K562 (cell line): ENCODE measurements around the gene TIMM50. TPM values are rescaled to one million over a fixed set of nuclear protein-coding genes. Genes with fewer than 3 reads are reported as not detected.

Experiments used
- CHD2 ChIP-seq: IDR thresholded peaks from 2 replicates; pipeline ENCODE4 v1.6.1; 2011; ENCODE audit warnings: low read depth, low read length
- DDX20 ChIP-seq: fragments of 450-650 bp; IDR thresholded peaks from 2 replicates; pipeline ENCODE4 v1.6.1; 2016; ENCODE audit warnings: missing genetic modification characterization, low read depth, mild to moderate bottlenecking, missing compliant biosample characterization, moderate library complexity
- DEAF1 ChIP-seq: fragments of 450-650 bp; formaldehyde crosslinking; IDR thresholded peaks from 2 replicates; pipeline ENCODE4 v1.4.0; 2020; ENCODE audit warnings: mild to moderate bottlenecking, moderate library complexity
- FOXK1 ChIP-seq: sonication (generic); formaldehyde crosslinking; IDR thresholded peaks from 2 replicates; pipeline ENCODE4 v1.8.0; 2022; ENCODE audit warnings: missing genetic modification reagents, mild to moderate bottlenecking, borderline replicate concordance
- IRF9 ChIP-seq: fragments of 450-650 bp; IDR thresholded peaks from 2 replicates; pipeline ENCODE4 v1.6.1; 2016; ENCODE audit warnings: missing biosample characterization, missing genetic modification characterization
- TCF7L2 ChIP-seq: fragments of 150-350 bp; IDR thresholded peaks from 2 replicates; pipeline ENCODE4 v1.6.1; 2016; ENCODE audit warnings: low read depth, mild to moderate bottlenecking, low read length, moderate library complexity
- WHSC1 ChIP-seq: IDR thresholded peaks from one replicate; pipeline ENCODE4 v1.6.1; 2012; ENCODE audit warnings: low read length, control low read depth, inconsistent platforms
- ZBTB17 ChIP-seq: fragments of 450-650 bp; formaldehyde crosslinking; IDR thresholded peaks from 2 replicates; pipeline ENCODE4 v1.4.0; 2020; ENCODE audit warnings: mild to moderate bottlenecking
- polyA plus RNA-seq, 8 experiments: library from polyadenylated mRNA; depleted of rRNA in 4 of 8; stranded (reverse) in 5 of 8; unstranded in 3 of 8; fragments of >200 nt; fragmentation: Nextera tagmentation in 2 of 8; fragmentation: Illumina TruSeq in 1 of 8; extraction: Ambion mirVana in 2 of 8; extraction: Trizol in 1 of 8; gene quantifications; 2 replicates each; pipeline versions ENCODE4 v1.2.1 to v1.2.3, GENCODE V29; 2011 to 2014; ENCODE audit warnings: inconsistent platforms in 1 of 8, missing spikeins in 1 of 8
- total RNA-seq, 7 experiments: library from RNA; depleted of rRNA in 6 of 7; stranded (reverse); fragments of >200 nt in 6 of 7; fragmentation: Illumina TruSeq in 2 of 7; extraction: Trizol in 2 of 7; gene quantifications; 2 replicates each; pipeline versions ENCODE4 v1.2.1 to v1.2.3, GENCODE V29; 2011 to 2021; ENCODE audit warnings: low replicate concordance in 1 of 7
- TF ChIP-seq, protein P1 (sequence below): fragments of 250-450 bp; sonication (Bioruptor Pico); IDR thresholded peaks from 2 replicates; pipeline ENCODE4 v1.8.0; 2021; ENCODE audit warnings: borderline replicate concordance, mild to moderate bottlenecking, moderate library complexity; ENCODE audit not compliant: poor library complexity, severe bottlenecking
- TF ChIP-seq, protein P2 (sequence below): fragments of 450-650 bp; IDR thresholded peaks from 2 replicates; pipeline ENCODE4 v1.6.1; 2016; ENCODE audit warnings: mild to moderate bottlenecking, moderate library complexity
- TF ChIP-seq, protein P3 (sequence below): sonication (generic); formaldehyde crosslinking; IDR thresholded peaks from 2 replicates; pipeline ENCODE4 v1.8.0; 2022; ENCODE audit warnings: mild to moderate bottlenecking, missing genetic modification reagents

TIMM50 gene
- total and polyA plus RNA-seq, 9 of the 15 experiments (the other 6 are each of a cell fraction or from before 2014, with no cell fraction given) = 28.3 to 221 (median 170) TPM

DNA sequence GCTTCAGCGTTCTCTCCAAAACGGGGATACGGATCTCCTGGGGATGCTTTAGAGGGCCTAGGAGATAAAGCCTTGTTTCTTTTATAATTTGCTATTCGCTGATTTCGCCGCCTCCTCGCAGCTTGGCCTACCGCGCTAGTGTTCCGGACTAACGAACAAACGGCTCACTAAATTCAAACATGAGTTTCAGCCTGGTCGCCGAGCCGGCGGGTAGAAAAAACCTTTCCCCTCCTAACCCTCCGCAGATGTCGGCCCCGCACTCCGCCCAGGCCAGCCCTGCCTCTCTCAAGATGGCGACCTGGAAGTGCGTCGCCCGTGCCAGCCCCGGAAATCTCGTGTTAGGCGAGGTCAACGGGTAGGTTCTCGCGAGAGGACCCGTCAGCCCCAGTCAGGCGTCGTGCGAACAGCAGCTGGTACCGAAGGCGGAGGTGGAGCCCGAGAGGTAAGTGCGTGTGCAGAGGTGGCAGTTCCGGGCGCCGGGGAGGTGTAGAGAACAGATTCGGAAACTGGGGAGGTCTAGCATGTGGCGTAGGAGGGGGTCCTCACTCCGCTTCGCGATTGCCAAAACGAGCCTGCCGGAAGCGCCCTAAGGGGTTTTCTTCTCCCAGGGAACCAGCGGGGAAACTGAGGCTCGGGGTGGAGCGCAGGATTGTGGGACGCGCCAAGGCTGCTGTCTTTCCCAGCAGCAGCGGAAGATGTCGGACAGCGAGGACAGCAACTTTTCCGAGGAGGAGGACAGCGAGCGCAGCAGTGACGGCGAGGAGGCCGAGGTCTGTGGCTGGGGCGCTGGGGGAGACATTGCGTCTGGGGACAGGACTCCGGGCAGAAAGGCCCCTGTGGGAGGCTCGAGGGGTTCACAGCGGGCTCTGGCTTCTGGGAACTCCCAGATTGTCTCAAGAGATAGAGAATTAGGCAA is 35.2 kb upstream of the TIMM50 start, which contains the start of gene SUPT5H (continued):
- TF ChIP-seq ZBTB17 (CRISPR knock-in tag) (no peak), DEAF1 (CRISPR knock-in tag) (no peak), IRF9 (no peak), WHSC1 (no peak), FOXK1 (CRISPR knock-in tag) (no peak), TCF7L2 (no peak), CHD2 (peak; percentile 100), DDX20 (tag) (no peak)
- TF ChIP-seq, protein P1, sequence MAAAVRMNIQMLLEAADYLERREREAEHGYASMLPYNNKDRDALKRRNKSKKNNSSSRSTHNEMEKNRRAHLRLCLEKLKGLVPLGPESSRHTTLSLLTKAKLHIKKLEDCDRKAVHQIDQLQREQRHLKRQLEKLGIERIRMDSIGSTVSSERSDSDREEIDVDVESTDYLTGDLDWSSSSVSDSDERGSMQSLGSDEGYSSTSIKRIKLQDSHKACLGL (CRISPR knock-in tag) = no peak
- TF ChIP-seq, protein P2, sequence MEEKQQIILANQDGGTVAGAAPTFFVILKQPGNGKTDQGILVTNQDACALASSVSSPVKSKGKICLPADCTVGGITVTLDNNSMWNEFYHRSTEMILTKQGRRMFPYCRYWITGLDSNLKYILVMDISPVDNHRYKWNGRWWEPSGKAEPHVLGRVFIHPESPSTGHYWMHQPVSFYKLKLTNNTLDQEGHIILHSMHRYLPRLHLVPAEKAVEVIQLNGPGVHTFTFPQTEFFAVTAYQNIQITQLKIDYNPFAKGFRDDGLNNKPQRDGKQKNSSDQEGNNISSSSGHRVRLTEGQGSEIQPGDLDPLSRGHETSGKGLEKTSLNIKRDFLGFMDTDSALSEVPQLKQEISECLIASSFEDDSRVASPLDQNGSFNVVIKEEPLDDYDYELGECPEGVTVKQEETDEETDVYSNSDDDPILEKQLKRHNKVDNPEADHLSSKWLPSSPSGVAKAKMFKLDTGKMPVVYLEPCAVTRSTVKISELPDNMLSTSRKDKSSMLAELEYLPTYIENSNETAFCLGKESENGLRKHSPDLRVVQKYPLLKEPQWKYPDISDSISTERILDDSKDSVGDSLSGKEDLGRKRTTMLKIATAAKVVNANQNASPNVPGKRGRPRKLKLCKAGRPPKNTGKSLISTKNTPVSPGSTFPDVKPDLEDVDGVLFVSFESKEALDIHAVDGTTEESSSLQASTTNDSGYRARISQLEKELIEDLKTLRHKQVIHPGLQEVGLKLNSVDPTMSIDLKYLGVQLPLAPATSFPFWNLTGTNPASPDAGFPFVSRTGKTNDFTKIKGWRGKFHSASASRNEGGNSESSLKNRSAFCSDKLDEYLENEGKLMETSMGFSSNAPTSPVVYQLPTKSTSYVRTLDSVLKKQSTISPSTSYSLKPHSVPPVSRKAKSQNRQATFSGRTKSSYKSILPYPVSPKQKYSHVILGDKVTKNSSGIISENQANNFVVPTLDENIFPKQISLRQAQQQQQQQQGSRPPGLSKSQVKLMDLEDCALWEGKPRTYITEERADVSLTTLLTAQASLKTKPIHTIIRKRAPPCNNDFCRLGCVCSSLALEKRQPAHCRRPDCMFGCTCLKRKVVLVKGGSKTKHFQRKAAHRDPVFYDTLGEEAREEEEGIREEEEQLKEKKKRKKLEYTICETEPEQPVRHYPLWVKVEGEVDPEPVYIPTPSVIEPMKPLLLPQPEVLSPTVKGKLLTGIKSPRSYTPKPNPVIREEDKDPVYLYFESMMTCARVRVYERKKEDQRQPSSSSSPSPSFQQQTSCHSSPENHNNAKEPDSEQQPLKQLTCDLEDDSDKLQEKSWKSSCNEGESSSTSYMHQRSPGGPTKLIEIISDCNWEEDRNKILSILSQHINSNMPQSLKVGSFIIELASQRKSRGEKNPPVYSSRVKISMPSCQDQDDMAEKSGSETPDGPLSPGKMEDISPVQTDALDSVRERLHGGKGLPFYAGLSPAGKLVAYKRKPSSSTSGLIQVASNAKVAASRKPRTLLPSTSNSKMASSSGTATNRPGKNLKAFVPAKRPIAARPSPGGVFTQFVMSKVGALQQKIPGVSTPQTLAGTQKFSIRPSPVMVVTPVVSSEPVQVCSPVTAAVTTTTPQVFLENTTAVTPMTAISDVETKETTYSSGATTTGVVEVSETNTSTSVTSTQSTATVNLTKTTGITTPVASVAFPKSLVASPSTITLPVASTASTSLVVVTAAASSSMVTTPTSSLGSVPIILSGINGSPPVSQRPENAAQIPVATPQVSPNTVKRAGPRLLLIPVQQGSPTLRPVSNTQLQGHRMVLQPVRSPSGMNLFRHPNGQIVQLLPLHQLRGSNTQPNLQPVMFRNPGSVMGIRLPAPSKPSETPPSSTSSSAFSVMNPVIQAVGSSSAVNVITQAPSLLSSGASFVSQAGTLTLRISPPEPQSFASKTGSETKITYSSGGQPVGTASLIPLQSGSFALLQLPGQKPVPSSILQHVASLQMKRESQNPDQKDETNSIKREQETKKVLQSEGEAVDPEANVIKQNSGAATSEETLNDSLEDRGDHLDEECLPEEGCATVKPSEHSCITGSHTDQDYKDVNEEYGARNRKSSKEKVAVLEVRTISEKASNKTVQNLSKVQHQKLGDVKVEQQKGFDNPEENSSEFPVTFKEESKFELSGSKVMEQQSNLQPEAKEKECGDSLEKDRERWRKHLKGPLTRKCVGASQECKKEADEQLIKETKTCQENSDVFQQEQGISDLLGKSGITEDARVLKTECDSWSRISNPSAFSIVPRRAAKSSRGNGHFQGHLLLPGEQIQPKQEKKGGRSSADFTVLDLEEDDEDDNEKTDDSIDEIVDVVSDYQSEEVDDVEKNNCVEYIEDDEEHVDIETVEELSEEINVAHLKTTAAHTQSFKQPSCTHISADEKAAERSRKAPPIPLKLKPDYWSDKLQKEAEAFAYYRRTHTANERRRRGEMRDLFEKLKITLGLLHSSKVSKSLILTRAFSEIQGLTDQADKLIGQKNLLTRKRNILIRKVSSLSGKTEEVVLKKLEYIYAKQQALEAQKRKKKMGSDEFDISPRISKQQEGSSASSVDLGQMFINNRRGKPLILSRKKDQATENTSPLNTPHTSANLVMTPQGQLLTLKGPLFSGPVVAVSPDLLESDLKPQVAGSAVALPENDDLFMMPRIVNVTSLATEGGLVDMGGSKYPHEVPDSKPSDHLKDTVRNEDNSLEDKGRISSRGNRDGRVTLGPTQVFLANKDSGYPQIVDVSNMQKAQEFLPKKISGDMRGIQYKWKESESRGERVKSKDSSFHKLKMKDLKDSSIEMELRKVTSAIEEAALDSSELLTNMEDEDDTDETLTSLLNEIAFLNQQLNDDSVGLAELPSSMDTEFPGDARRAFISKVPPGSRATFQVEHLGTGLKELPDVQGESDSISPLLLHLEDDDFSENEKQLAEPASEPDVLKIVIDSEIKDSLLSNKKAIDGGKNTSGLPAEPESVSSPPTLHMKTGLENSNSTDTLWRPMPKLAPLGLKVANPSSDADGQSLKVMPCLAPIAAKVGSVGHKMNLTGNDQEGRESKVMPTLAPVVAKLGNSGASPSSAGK = peak; percentile 90
- TF ChIP-seq, protein P3, sequence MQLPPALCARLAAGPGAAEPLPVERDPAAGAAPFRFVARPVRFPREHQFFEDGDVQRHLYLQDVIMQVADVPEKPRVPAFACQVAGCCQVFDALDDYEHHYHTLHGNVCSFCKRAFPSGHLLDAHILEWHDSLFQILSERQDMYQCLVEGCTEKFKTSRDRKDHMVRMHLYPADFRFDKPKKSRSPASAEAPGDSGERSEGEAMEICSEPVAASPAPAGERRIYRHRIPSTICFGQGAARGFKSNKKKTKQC = peak; percentile 69
